Caco-2 (cell line): ENCODE data around the gene ZNF384. TPM values are rescaled to one million over a fixed set of nuclear protein-coding genes. Genes with fewer than 3 reads are reported as not detected.

Experiments used
- BruUV-seq: library from RNA; stranded (reverse); fragments of 400-500 nt; replicated peaks from 2 replicates; lab custom pipeline; 2021; lab: Mats Ljungman, UMichigan
- CTCF ChIA-PET: fragments of 300-600 bp; sonication (Branson Sonifier 250); formaldehyde crosslinking; loops from one replicate; lab custom pipeline; 2022; ENCODE audit warnings: antibody characterized with exemption; lab: Charles Lee
- POLR2A ChIA-PET: fragments of 300-600 bp; sonication (Branson Sonifier 250); formaldehyde crosslinking; loops from one replicate; lab custom pipeline; 2022; ENCODE audit warnings: antibody characterized with exemption; lab: Charles Lee
- DNase-seq, 2 experiments: peaks; one replicate each; pipeline versions ENCODE4 v3.0.0 to v3.0.0-alpha.2; 2020 to 2022
- H3K27me3 ChIP-seq: replicated peaks from 2 replicates; pipeline ENCODE4 v1.6.0; 2011; ENCODE audit warnings: low read length; ENCODE audit not compliant: control insufficient read depth, insufficient read depth
- H3K36me3 ChIP-seq: 2 replicates; pipeline ENCODE4 v1.5.1; 2011; ENCODE audit warnings: low read length; ENCODE audit not compliant: control insufficient read depth, insufficient read depth
- H3K4me1 ChIP-seq: fragments of 250-450 bp; sonication (Bioruptor Pico); 2 replicates; pipeline ENCODE4 v1.5.1; 2020; ENCODE audit warnings: mild to moderate bottlenecking
- H3K4me3 ChIP-seq: 2 replicates; pipeline ENCODE4 v1.5.1; 2011; ENCODE audit warnings: low read depth, mild to moderate bottlenecking, control low read depth, low read length
- H3K9me3 ChIP-seq: fragments of 250-450 bp; sonication (Bioruptor Pico); 2 replicates; pipeline ENCODE4 v1.5.1; 2020; ENCODE audit warnings: mild to moderate bottlenecking, moderate library complexity
- H3K27ac Mint-ChIP-seq: one replicate; pipeline ENCODE4 v1.8.0; 2022; ENCODE audit warnings: mixed read lengths; ENCODE audit not compliant: unreplicated experiment
- H3K27me3 Mint-ChIP-seq: one replicate; pipeline ENCODE4 v1.8.0; 2022; ENCODE audit warnings: mixed read lengths; ENCODE audit not compliant: insufficient read depth, unreplicated experiment
- H3K36me3 Mint-ChIP-seq: one replicate; pipeline ENCODE4 v1.8.0; 2022; ENCODE audit warnings: mild to moderate bottlenecking, mixed read lengths; ENCODE audit not compliant: insufficient read depth, unreplicated experiment
- H3K4me1 Mint-ChIP-seq: one replicate; pipeline ENCODE4 v1.8.0; 2022; ENCODE audit warnings: low read depth, mixed read lengths; ENCODE audit not compliant: unreplicated experiment
- H3K4me3 Mint-ChIP-seq: one replicate; pipeline ENCODE4 v1.8.0; 2022; ENCODE audit warnings: mild to moderate bottlenecking, moderate library complexity, mixed read lengths; ENCODE audit not compliant: unreplicated experiment
- H3K9me3 Mint-ChIP-seq: one replicate; pipeline ENCODE4 v1.8.0; 2022; ENCODE audit warnings: mixed read lengths; ENCODE audit not compliant: unreplicated experiment
- intact Hi-C: fragments of 100-400 bp; cut with micrococcal nuclease; formaldehyde crosslinking; loops from one replicate; pipeline ENCODE4 v1.10.0; 2022; ENCODE audit not compliant: unreplicated experiment
- total RNA-seq: library from RNA; stranded (reverse); gene quantifications from 2 replicates; pipeline ENCODE4 v1.2.3, GENCODE V29; 2022
- TF ChIP-seq, protein P1 (sequence below), 2 experiments: fragments of 200-600 bp in 1 of 2; IDR thresholded peaks; 1 replicate in 1 of 2; 2 replicates in 1 of 2; pipeline versions ENCODE4 v1.5.1 to v1.8.0; 2011 to 2022; ENCODE audit warnings: antibody characterized with exemption in 1 of 2, control low read depth in 1 of 2, inconsistent platforms in 1 of 2, low read depth in 1 of 2, low read length in 1 of 2, mild to moderate bottlenecking in 1 of 2, moderate library complexity in 1 of 2; ENCODE audit not compliant: insufficient read depth in 1 of 2, severe bottlenecking in 1 of 2, unreplicated experiment in 1 of 2

ZNF384 gene
- total RNA-seq, 1 experiment from 2014 or later, result 127 TPM

DNA sequence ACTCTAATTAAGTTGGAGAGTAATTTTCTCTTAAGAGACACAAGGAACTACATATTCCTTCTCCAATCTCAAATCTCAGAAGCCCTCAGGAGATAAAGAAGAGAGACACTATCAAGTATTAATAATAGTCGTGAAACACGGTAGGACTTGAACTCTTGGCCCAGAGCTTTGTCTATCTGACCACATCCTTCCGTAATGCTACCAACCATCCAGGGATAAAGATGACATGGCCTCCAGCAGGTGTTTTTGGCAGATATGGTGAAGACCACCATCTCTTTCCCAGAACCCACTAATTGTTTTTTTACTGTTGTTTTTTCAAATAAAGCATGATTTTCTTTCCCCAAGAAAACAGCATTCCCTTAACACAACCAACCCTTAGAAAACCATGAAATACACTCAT, 3.4 kb downstream of the ZNF384 start:
- Histone ChIP-seq H3K4me3 (no peak overlapping the region), H3K27me3 (no peaks in the 10 kb centered on the region), H3K9me3 (no peaks in the 10 kb centered on the region), H3K36me3 (no peaks in the 10 kb centered on the region), H3K4me1 (peaks cover 7% of the 10 kb centered on the region; the same call in 1 of the 2 replicates)
- TF ChIP-seq, protein P1, sequence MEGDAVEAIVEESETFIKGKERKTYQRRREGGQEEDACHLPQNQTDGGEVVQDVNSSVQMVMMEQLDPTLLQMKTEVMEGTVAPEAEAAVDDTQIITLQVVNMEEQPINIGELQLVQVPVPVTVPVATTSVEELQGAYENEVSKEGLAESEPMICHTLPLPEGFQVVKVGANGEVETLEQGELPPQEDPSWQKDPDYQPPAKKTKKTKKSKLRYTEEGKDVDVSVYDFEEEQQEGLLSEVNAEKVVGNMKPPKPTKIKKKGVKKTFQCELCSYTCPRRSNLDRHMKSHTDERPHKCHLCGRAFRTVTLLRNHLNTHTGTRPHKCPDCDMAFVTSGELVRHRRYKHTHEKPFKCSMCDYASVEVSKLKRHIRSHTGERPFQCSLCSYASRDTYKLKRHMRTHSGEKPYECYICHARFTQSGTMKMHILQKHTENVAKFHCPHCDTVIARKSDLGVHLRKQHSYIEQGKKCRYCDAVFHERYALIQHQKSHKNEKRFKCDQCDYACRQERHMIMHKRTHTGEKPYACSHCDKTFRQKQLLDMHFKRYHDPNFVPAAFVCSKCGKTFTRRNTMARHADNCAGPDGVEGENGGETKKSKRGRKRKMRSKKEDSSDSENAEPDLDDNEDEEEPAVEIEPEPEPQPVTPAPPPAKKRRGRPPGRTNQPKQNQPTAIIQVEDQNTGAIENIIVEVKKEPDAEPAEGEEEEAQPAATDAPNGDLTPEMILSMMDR (IDR thresholded peaks at IDR 0.05; ENCODE audit: insufficient read depth in 1 of 2, low read depth in 1 of 2, low read length in 1 of 2, severe bottlenecking in 1 of 2, unreplicated experiment in 1 of 2), result no peak
- CTCF ChIA-PET, result interaction anchor here (0.7 kb wide), 1 partner anchor 150 kb away, joined by 4 read pairs; no protein-coding TSS in a partner anchor
- Mint-ChIP-seq H3K27ac (no peak overlapping the region), H3K9me3 (no peaks in the 10 kb centered on the region), H3K36me3 (peaks cover 60% of the 10 kb centered on the region), H3K4me3 (no peak overlapping the region), H3K4me1 (peaks cover 22% of the 10 kb centered on the region), H3K27me3 (no peaks in the 10 kb centered on the region)
- DNase-seq, result no peak
- intact Hi-C loops, result no loop called here
- no TSS peak for BruUV-seq
- POLR2A ChIA-PET, result interaction anchor here (1.0 kb wide), 1 partner anchor 38 kb away, joined by 4 read pairs; the partner anchor contains the start of gene COPS7A

- peaks cover 7% of the 10 kb centered on the region; the same call in 1 of the 2 replicates for H3K4me1 ChIP-seq
- intact Hi-C loops, result loop anchor here (1.0 kb wide), 1 partner anchor 17 kb away; no protein-coding TSS in a partner anchor
- POLR2A ChIA-PET, result no interaction called here
- H3K27me3 ChIP-seq, result no peaks in the 10 kb centered on the region
- Mint-ChIP-seq H3K27ac (peak overlapping the region; percentile 17), H3K4me3 (no peak overlapping the region), H3K36me3 (peaks cover 72% of the 10 kb centered on the region), H3K27me3 (no peaks in the 10 kb centered on the region), H3K4me1 (peaks cover 22% of the 10 kb centered on the region), H3K9me3 (no peaks in the 10 kb centered on the region)
- H3K9me3 ChIP-seq, result no peaks in the 10 kb centered on the region
- peak in 1 of 2 experiments; percentile 56 for DNase-seq
- CTCF ChIA-PET, result interaction anchor here (0.6 to 1.0 kb wide), 7 partner anchors 14 to 150 kb away, joined by 3 to 10 read pairs (median 6); partner anchors contain the start of genes ACRBP, COPS7A and PTMS
- BruUV-seq, result no TSS peak
- no peak overlapping the region for H3K4me3 ChIP-seq
- TF ChIP-seq, protein P1 (IDR thresholded peaks at IDR 0.05; ENCODE audit: insufficient read depth in 1 of 2, low read depth in 1 of 2, low read length in 1 of 2, severe bottlenecking in 1 of 2, unreplicated experiment in 1 of 2), result peak; percentile 50 to 68
- H3K36me3 ChIP-seq, result no peaks in the 10 kb centered on the region
Observed at GRCh38 chr12:6684609-6685008, 4.6 kb downstream of the ZNF384 start.

DNA sequence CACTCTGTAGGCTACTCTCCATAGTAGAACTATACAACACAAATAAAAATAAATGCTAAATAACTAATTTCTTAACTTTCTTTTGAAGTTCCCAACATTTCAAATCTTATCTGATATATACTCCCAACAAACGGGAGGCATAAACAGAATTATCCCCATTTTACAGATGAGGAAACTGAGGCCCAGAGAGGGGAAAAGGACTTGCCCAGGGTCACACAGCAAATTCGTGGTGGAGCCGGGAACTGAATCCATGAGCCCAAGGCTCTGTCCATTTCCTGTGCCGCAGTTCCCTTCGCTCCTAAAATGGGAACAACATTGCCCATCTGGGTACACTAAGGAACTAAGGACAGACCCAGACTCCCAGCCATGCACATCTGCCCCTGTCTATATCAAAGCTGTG, 12.2 kb downstream of the ZNF384 start:
- TF ChIP-seq, protein P1 (IDR thresholded peaks at IDR 0.05; ENCODE audit: insufficient read depth in 1 of 2, low read depth in 1 of 2, low read length in 1 of 2, severe bottlenecking in 1 of 2, unreplicated experiment in 1 of 2), result no peak
- no peaks in the 10 kb centered on the region for H3K27me3 Mint-ChIP-seq
- no peak overlapping the region for H3K4me3 Mint-ChIP-seq
- no TSS peak for BruUV-seq
- no peak overlapping the region for H3K27ac Mint-ChIP-seq
- Histone ChIP-seq H3K27me3 (no peaks in the 10 kb centered on the region; the same call in 1 of the 2 replicates), H3K36me3 (peaks cover 8% of the 10 kb centered on the region), H3K4me1 (no peaks in the 10 kb centered on the region), H3K9me3 (no peaks in the 10 kb centered on the region), H3K4me3 (no peak overlapping the region)
- no peaks in the 10 kb centered on the region for H3K9me3 Mint-ChIP-seq
- ChIA-PET CTCF (no interaction called here), POLR2A (no interaction called here)
- H3K4me1 Mint-ChIP-seq, result no peaks in the 10 kb centered on the region
- peaks cover 97% of the 10 kb centered on the region for H3K36me3 Mint-ChIP-seq
- DNase-seq, result no peak
- intact Hi-C loops, result no loop called here
